HepG2 (cell line): ENCODE data around the gene PEX13. TPM values are rescaled to one million over a fixed set of nuclear protein-coding genes. Genes with fewer than 3 reads are reported as not detected.

Experiments
- BRCA1 ChIP-seq: sonication (generic); formaldehyde crosslinking; IDR thresholded peaks from 2 replicates; pipeline ENCODE4 v1.4.0; 2020; ENCODE audit warnings: missing genetic modification reagents
- GFI1 ChIP-seq: sonication (generic); formaldehyde crosslinking; IDR thresholded peaks from 2 replicates; pipeline ENCODE4 v1.5.0; 2020; ENCODE audit warnings: missing genetic modification reagents, mild to moderate bottlenecking, borderline replicate concordance
- HNRNPK ChIP-seq: fragments of 200-400 bp; formaldehyde crosslinking; IDR thresholded peaks from 2 replicates; pipeline ENCODE4 v1.6.1; 2018; ENCODE audit warnings: low read length, low read depth, moderate library complexity, mild to moderate bottlenecking; ENCODE audit not compliant: poor library complexity, severe bottlenecking
- IKZF1 ChIP-seq: fragments of 450-650 bp; IDR thresholded peaks from 2 replicates; pipeline ENCODE4 v1.7.1; 2016
- KDM5B ChIP-seq: sonication (generic); formaldehyde crosslinking; IDR thresholded peaks from 2 replicates; pipeline ENCODE4 v1.4.0; 2020; ENCODE audit warnings: missing genetic modification reagents, mild to moderate bottlenecking, borderline replicate concordance
- MBNL3 ChIP-seq: fragments of 250-450 bp; sonication (Bioruptor Pico); conservative IDR thresholded peaks from 2 replicates; pipeline ENCODE4 v1.8.0; 2022; ENCODE audit warnings: mild to moderate bottlenecking, inconsistent platforms
- POLR2AphosphoS5 ChIP-seq: IDR thresholded peaks from 2 replicates; pipeline ENCODE4 v1.6.1; 2012; ENCODE audit warnings: low read depth, low read length
- RBFOX2 ChIP-seq: fragments of 200-400 bp; formaldehyde crosslinking; IDR thresholded peaks from 2 replicates; pipeline ENCODE4 v1.6.1; 2017; ENCODE audit warnings: low read depth, mild to moderate bottlenecking, low read length
- TCF7 ChIP-seq: sonication (generic); IDR thresholded peaks from 2 replicates; pipeline ENCODE4 v1.6.1; 2016; ENCODE audit warnings: antibody characterized with exemption, low read depth
- TSC22D2 ChIP-seq: sonication (generic); formaldehyde crosslinking; IDR thresholded peaks from 2 replicates; pipeline ENCODE4 v1.5.1; 2020; ENCODE audit warnings: missing genetic modification reagents, mild to moderate bottlenecking, borderline replicate concordance
- ZBTB7A ChIP-seq: sonication (generic); formaldehyde crosslinking; IDR thresholded peaks from 2 replicates; pipeline ENCODE4 v1.8.0; 2022; ENCODE audit warnings: mild to moderate bottlenecking, missing genetic modification reagents
- ZC3H4 ChIP-seq: sonication (generic); formaldehyde crosslinking; IDR thresholded peaks from 2 replicates; pipeline ENCODE4 v1.4.0; 2020; ENCODE audit warnings: missing genetic modification reagents, borderline replicate concordance
- ZFP37 ChIP-seq: sonication (generic); formaldehyde crosslinking; IDR thresholded peaks from 2 replicates; pipeline ENCODE4 v1.4.0; 2020; ENCODE audit warnings: missing genetic modification reagents, borderline replicate concordance
- ZNF343 ChIP-seq: sonication (generic); formaldehyde crosslinking; IDR thresholded peaks from 2 replicates; pipeline ENCODE4 v1.4.0; 2020; ENCODE audit warnings: mild to moderate bottlenecking, missing genetic modification reagents
- ZNF350 ChIP-seq: sonication (generic); formaldehyde crosslinking; IDR thresholded peaks from 2 replicates; pipeline ENCODE4 v1.4.0; 2020; ENCODE audit warnings: mild to moderate bottlenecking, low read depth, missing genetic modification reagents, borderline replicate concordance
- ZNF776 ChIP-seq: sonication (generic); formaldehyde crosslinking; IDR thresholded peaks from 2 replicates; pipeline ENCODE4 v1.4.0; 2020; ENCODE audit warnings: mild to moderate bottlenecking, missing genetic modification reagents
- polyA plus RNA-seq, 8 experiments: library from polyadenylated mRNA; depleted of rRNA in 3 of 8; stranded (reverse) in 7 of 8; unstranded in 1 of 8; fragments of >200 nt; fragmentation: Illumina TruSeq in 4 of 8; extraction: Trizol in 4 of 8; gene quantifications; 2 replicates each; pipeline versions ENCODE4 v1.2.1 to v1.2.3, GENCODE V29; 2011 to 2016; ENCODE audit warnings: low read depth in 4 of 8, missing spikeins in 1 of 8, mixed read lengths in 1 of 8; ENCODE audit not compliant: insufficient read depth in 1 of 8
- total RNA-seq, 5 experiments: library from RNA; depleted of rRNA; stranded (reverse); fragments of >200 nt; fragmentation: Illumina TruSeq; extraction: Trizol; gene quantifications; 2 replicates each; pipeline ENCODE4 v1.2.3, GENCODE V29; 2016; ENCODE audit warnings: low read depth in 1 of 5
- TF ChIP-seq, protein P1 (sequence below): fragments of 450-650 bp; IDR thresholded peaks from 2 replicates; pipeline ENCODE4 v1.6.1; 2017
- TF ChIP-seq, protein P2 (sequence below): sonication (generic); formaldehyde crosslinking; IDR thresholded peaks from 2 replicates; pipeline ENCODE4 v1.5.0; 2020; ENCODE audit warnings: missing genetic modification reagents, mild to moderate bottlenecking, borderline replicate concordance
- TF ChIP-seq, protein P3 (sequence below): sonication (generic); formaldehyde crosslinking; IDR thresholded peaks from 2 replicates; pipeline ENCODE4 v1.4.0; 2020; ENCODE audit warnings: low read depth, mild to moderate bottlenecking, missing genetic modification reagents
- TF ChIP-seq, protein P4 (sequence below): sonication (generic); formaldehyde crosslinking; IDR thresholded peaks from 2 replicates; pipeline ENCODE4 v1.5.0; 2020; ENCODE audit warnings: mild to moderate bottlenecking, missing genetic modification reagents, moderate library complexity
- TF ChIP-seq, protein P5 (sequence below): sonication (generic); formaldehyde crosslinking; IDR thresholded peaks from 2 replicates; pipeline ENCODE4 v1.9.0; 2022; ENCODE audit warnings: missing genetic modification reagents, mild to moderate bottlenecking, borderline replicate concordance

The PEX13 gene
- total and polyA plus RNA-seq, 2 of the 13 experiments (the other 11 are each of a cell fraction or from before 2014, with no cell fraction given): 47.9 to 75.9 TPM

DNA sequence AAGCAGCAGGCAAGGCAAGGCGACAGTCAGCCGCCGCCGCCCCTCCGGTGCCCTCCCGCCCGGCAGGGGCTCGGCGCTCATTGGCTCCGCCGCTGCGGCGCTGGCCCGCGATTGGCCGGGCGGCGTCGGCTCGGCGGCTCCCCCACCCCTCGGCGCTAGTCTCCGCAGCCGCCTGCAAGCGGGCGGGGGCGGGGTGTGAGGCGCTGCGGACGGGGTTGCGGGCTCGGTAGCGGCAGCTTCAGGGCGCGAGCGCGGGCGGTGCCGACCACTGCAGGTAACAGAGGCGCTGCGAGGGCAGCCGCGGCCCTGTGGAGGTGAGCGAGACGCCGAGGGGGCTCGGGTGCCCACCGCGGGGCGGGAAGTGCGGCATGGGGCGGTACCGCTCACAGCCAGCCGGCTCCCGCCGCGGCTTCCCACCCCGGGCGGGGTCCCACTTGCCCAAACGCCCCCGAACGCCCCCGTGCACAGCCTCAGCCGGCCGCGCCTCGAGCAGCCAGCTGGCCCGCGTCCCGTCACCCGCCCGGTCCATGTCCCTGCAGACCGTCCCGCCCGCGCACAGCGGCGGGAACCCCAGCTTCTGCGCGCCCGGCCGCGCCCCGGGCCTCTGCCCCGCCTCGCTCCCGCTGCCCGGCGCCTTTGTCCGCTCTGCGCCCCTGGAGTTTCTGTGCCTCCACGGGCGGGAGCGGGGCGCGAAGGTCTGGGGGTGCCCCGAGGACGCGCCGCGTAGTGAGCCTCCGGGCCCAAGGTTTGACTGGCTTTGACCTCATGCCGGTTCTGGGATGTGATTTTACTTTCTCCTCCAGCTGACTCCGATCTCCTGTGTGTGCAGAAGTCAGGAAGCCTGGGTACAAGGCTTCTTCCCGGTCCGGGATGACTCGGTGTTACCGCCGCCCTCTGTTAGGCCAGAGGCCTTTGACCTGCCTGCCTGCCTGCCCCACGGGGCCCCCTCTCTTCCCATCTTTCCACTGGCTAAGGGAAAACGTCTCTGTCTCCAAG lies 48.5 kb downstream of the PEX13 start, which contains the start of gene SANBR (continued):
- TF ChIP-seq, protein P1, sequence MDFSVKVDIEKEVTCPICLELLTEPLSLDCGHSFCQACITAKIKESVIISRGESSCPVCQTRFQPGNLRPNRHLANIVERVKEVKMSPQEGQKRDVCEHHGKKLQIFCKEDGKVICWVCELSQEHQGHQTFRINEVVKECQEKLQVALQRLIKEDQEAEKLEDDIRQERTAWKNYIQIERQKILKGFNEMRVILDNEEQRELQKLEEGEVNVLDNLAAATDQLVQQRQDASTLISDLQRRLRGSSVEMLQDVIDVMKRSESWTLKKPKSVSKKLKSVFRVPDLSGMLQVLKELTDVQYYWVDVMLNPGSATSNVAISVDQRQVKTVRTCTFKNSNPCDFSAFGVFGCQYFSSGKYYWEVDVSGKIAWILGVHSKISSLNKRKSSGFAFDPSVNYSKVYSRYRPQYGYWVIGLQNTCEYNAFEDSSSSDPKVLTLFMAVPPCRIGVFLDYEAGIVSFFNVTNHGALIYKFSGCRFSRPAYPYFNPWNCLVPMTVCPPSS: no peak
- TF ChIP-seq ZNF350 (peak; percentile 33; the same call in 1 of the 2 replicates), ZNF343 (CRISPR knock-in tag) (no peak), GFI1 (CRISPR knock-in tag) (peak; percentile 24; the same call in 1 of the 2 replicates), TSC22D2 (no peak; the same call in 1 of the 2 replicates), ZBTB7A (peak; percentile 48; the same call in 1 of the 2 replicates), BRCA1 (CRISPR knock-in tag) (0 out of 2 replicates have a peak, but pooled peaks have one; percentile 32), POLR2AphosphoS5 (peak; percentile 56), ZFP37 (CRISPR knock-in tag) (0 out of 2 replicates have a peak, but pooled peaks have one; percentile 62), KDM5B (CRISPR knock-in tag) (peak; percentile 90; the same call in 1 of the 2 replicates), MBNL3 (CRISPR knock-in tag) (no peak), ZNF776 (CRISPR knock-in tag) (peak; percentile 83; the same call in 1 of the 2 replicates), RBFOX2 (peak; percentile 83), HNRNPK (peak; percentile 67), TCF7 (no peak), IKZF1 (no peak), ZC3H4 (CRISPR knock-in tag) (no peak)
- TF ChIP-seq, protein P2, sequence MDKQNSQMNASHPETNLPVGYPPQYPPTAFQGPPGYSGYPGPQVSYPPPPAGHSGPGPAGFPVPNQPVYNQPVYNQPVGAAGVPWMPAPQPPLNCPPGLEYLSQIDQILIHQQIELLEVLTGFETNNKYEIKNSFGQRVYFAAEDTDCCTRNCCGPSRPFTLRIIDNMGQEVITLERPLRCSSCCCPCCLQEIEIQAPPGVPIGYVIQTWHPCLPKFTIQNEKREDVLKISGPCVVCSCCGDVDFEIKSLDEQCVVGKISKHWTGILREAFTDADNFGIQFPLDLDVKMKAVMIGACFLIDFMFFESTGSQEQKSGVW (CRISPR knock-in tag): no peak
- TF ChIP-seq, protein P3, sequence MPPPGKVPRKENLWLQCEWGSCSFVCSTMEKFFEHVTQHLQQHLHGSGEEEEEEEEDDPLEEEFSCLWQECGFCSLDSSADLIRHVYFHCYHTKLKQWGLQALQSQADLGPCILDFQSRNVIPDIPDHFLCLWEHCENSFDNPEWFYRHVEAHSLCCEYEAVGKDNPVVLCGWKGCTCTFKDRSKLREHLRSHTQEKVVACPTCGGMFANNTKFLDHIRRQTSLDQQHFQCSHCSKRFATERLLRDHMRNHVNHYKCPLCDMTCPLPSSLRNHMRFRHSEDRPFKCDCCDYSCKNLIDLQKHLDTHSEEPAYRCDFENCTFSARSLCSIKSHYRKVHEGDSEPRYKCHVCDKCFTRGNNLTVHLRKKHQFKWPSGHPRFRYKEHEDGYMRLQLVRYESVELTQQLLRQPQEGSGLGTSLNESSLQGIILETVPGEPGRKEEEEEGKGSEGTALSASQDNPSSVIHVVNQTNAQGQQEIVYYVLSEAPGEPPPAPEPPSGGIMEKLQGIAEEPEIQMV (CRISPR knock-in tag): peak; percentile 100
- TF ChIP-seq, protein P4, sequence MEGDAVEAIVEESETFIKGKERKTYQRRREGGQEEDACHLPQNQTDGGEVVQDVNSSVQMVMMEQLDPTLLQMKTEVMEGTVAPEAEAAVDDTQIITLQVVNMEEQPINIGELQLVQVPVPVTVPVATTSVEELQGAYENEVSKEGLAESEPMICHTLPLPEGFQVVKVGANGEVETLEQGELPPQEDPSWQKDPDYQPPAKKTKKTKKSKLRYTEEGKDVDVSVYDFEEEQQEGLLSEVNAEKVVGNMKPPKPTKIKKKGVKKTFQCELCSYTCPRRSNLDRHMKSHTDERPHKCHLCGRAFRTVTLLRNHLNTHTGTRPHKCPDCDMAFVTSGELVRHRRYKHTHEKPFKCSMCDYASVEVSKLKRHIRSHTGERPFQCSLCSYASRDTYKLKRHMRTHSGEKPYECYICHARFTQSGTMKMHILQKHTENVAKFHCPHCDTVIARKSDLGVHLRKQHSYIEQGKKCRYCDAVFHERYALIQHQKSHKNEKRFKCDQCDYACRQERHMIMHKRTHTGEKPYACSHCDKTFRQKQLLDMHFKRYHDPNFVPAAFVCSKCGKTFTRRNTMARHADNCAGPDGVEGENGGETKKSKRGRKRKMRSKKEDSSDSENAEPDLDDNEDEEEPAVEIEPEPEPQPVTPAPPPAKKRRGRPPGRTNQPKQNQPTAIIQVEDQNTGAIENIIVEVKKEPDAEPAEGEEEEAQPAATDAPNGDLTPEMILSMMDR: no peak; the same call in 1 of the 2 replicates
- TF ChIP-seq, protein P5, sequence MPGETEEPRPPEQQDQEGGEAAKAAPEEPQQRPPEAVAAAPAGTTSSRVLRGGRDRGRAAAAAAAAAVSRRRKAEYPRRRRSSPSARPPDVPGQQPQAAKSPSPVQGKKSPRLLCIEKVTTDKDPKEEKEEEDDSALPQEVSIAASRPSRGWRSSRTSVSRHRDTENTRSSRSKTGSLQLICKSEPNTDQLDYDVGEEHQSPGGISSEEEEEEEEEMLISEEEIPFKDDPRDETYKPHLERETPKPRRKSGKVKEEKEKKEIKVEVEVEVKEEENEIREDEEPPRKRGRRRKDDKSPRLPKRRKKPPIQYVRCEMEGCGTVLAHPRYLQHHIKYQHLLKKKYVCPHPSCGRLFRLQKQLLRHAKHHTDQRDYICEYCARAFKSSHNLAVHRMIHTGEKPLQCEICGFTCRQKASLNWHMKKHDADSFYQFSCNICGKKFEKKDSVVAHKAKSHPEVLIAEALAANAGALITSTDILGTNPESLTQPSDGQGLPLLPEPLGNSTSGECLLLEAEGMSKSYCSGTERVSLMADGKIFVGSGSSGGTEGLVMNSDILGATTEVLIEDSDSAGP (CRISPR knock-in tag): peak; percentile 46; the same call in 1 of the 2 replicates
